Tibial nerve (tissue), 4 donors: ENCODE data around the gene CHST4. TPM values are rescaled to one million over a fixed set of nuclear protein-coding genes. Genes with fewer than 3 reads are reported as not detected.

Experiments
- DNase-seq, 2 donors: peaks; one replicate each; pipeline ENCODE4 v3.0.0-alpha.2; 2019; ENCODE audit warnings: low spot score in 2 of 2
- H3K27ac ChIP-seq, 4 donors: fragments of 200-600 bp; sonication (generic) in 3 of 4; one replicate each; pipeline ENCODE4 v1.5.1; 2017 to 2019; ENCODE audit warnings: mild to moderate bottlenecking in 1 of 4
- H3K27me3 ChIP-seq, 2 donors: fragments of 200-600 bp; sonication (generic) in 1 of 2; one replicate each; pipeline versions ENCODE4 v1.5.1 to v1.6.0; 2017 to 2019
- H3K36me3 ChIP-seq, 3 donors: fragments of 200-600 bp; sonication (generic); one replicate each; pipeline ENCODE4 v1.5.1; 2018 to 2019
- H3K4me1 ChIP-seq, 4 donors: fragments of 200-600 bp; sonication (generic) in 3 of 4; one replicate each; pipeline ENCODE4 v1.5.1; 2017 to 2019
- H3K4me3 ChIP-seq, 4 donors: fragments of 200-600 bp; sonication (generic) in 3 of 4; one replicate each; pipeline ENCODE4 v1.5.1; 2017 to 2019; ENCODE audit warnings: mild to moderate bottlenecking in 1 of 4, moderate library complexity in 1 of 4
- H3K9me3 ChIP-seq, 4 donors: fragments of 200-600 bp; sonication (generic) in 3 of 4; one replicate each; pipeline ENCODE4 v1.5.1; 2017 to 2019
- CTCF ChIP-seq, 5 experiments: fragments of 200-600 bp in 3 of 5; fragments of 450-650 bp in 2 of 5; sonication (generic) in 3 of 5; IDR thresholded peaks; one replicate each; pipeline ENCODE4 v1.5.1; 2016 to 2019; ENCODE audit warnings: antibody characterized with exemption in 5 of 5, mild to moderate bottlenecking in 3 of 5, moderate library complexity in 2 of 5
- EP300 ChIP-seq, 2 donors: sonication (generic); formaldehyde crosslinking; IDR thresholded peaks; one replicate each; pipeline ENCODE4 v1.6.1; 2017; ENCODE audit warnings: antibody characterized with exemption in 2 of 2, mild to moderate bottlenecking in 1 of 2
- POLR2A ChIP-seq, 2 donors: fragments of 450-650 bp; IDR thresholded peaks; one replicate each; pipeline ENCODE4 v1.6.1; 2017; ENCODE audit warnings: antibody characterized with exemption in 2 of 2, mild to moderate bottlenecking in 2 of 2, moderate library complexity in 2 of 2
- WGBS, 2 donors: methylation state at CpG; one replicate each; pipeline ENCODE4 v1.1.5; 2018; 5-methylcytosine and 5-hydroxymethylcytosine counted together
- total RNA-seq, 4 donors: library from RNA; depleted of rRNA; stranded (reverse); fragments of >200 nt; gene quantifications; one replicate each; pipeline ENCODE4 v1.1.0, GENCODE V29; 2016

The CHST4 gene
- not detected for total RNA-seq

- no peak for DNase-seq
- no peak within 1 kb of the TSS for H3K4me3 ChIP-seq
- no peak within 1 kb of the TSS for H3K27ac ChIP-seq
- peaks cover 0 to 8% (median 0%) of the 10 kb centered on the region in 4 donors for H3K4me1 ChIP-seq
- no peak for TF ChIP-seq EP300 (IDR thresholded peaks at IDR 0.05)
- 9 to 19% methylated on average over 9 of the region's 9 CpGs for WGBS, 2 donors
- peaks cover 0 to 7% of the 10 kb centered on the region in 2 donors for H3K27me3 ChIP-seq
- H3K36me3 ChIP-seq, result no peaks in the 10 kb centered on the region
- H3K9me3 ChIP-seq, result no peaks in the 10 kb centered on the region
These were observed at the start of gene CHST4 for GRCh38 chr16:71526111-71526631. TSS of gene CHST4 (plus strand) at chr16:71526426. CDS start at chr16:71536678, 10,252 bp downstream.

- no peak overlapping the region for H3K27ac ChIP-seq
- no peaks in the 10 kb centered on the region for H3K27me3 ChIP-seq
- H3K4me3 ChIP-seq, result no peak overlapping the region
- WGBS, 2 donors, result 92 to 93% methylated on average over 4 of the region's 4 CpGs
- no peaks in the 10 kb centered on the region for H3K9me3 ChIP-seq
- DNase-seq, result no peak
- H3K36me3 ChIP-seq, result peaks cover under 1 to 86% (median 13%) of the 10 kb centered on the region in 3 donors
- TF ChIP-seq EP300 (IDR thresholded peaks at IDR 0.05) (no peak), POLR2A (IDR thresholded peaks at IDR 0.05) (no peak), CTCF (IDR thresholded peaks at IDR 0.05) (no peak)
- peaks cover 0 to 3% (median 0%) of the 10 kb centered on the region in 4 donors for H3K4me1 ChIP-seq
These were observed 49.6 kb upstream of the CHST4 start for GRCh38 chr16:71476457-71477124.

GRCh38 chr16:71479420-71479819 lies 46.8 kb upstream of the CHST4 start:
- WGBS, 2 donors, result 40 to 54% methylated on average over 3 of the region's 3 CpGs
- Histone ChIP-seq H3K27me3 (no peaks in the 10 kb centered on the region), H3K9me3 (no peaks in the 10 kb centered on the region), H3K4me1 (peaks cover 0 to 13% (median 2%) of the 10 kb centered on the region in 4 donors), H3K27ac (no peak overlapping the region), H3K4me3 (no peak overlapping the region), H3K36me3 (peaks cover 0 to 63% (median 13%) of the 10 kb centered on the region in 3 donors)
- DNase-seq, result no peak
- TF ChIP-seq EP300 (IDR thresholded peaks at IDR 0.05), result no peak
- no peak for TF ChIP-seq POLR2A (IDR thresholded peaks at IDR 0.05)
- no peak for TF ChIP-seq CTCF (IDR thresholded peaks at IDR 0.05)

GRCh38 chr16:71480956-71481355 lies 45.3 kb upstream of the CHST4 start:
- Histone ChIP-seq H3K9me3 (no peaks in the 10 kb centered on the region), H3K27me3 (no peaks in the 10 kb centered on the region), H3K36me3 (peaks cover 0 to 47% (median 3%) of the 10 kb centered on the region in 3 donors), H3K27ac (no peak overlapping the region), H3K4me1 (peaks cover 0 to 17% (median 4%) of the 10 kb centered on the region in 4 donors), H3K4me3 (no peak overlapping the region)
- 94 to 95% methylated on average over 2 of the region's 2 CpGs for WGBS, 2 donors
- TF ChIP-seq POLR2A (IDR thresholded peaks at IDR 0.05), result no peak
- no peak for TF ChIP-seq CTCF (IDR thresholded peaks at IDR 0.05)
- TF ChIP-seq EP300 (IDR thresholded peaks at IDR 0.05), result no peak
- DNase-seq, result no peak

GRCh38 chr16:71482569-71482968 lies 43.7 kb upstream of the CHST4 start:
- Histone ChIP-seq H3K4me3 (no peak overlapping the region), H3K4me1 (peaks cover 0 to 17% (median 4%) of the 10 kb centered on the region in 4 donors), H3K9me3 (no peaks in the 10 kb centered on the region), H3K27me3 (no peaks in the 10 kb centered on the region), H3K36me3 (peaks cover 0 to 31% (median 3%) of the 10 kb centered on the region in 3 donors), H3K27ac (no peak overlapping the region)
- no peak for DNase-seq
- 84 to 89% methylated on average over 5 of the region's 5 CpGs for WGBS, 2 donors
- TF ChIP-seq CTCF (IDR thresholded peaks at IDR 0.05) (no peak), EP300 (IDR thresholded peaks at IDR 0.05) (no peak), POLR2A (IDR thresholded peaks at IDR 0.05) (no peak)
